T-helper 1 cell (primary cell): ENCODE results near the gene ABHD11.
A peak's percentile ranks its signal among the peaks of the same experiment; 100 is the strongest.
"Not testable (repeated sequence)": the region's sequence is repeated elsewhere in the genome, so short reads cannot be mapped to it uniquely, and the experiment has no call there.

Source experiments
- DNase-seq, 5 donors: peaks; one replicate each; pipeline ENCODE4 v3.0.0-alpha.2; 2012 to 2020

The ABHD11 gene

DNA sequence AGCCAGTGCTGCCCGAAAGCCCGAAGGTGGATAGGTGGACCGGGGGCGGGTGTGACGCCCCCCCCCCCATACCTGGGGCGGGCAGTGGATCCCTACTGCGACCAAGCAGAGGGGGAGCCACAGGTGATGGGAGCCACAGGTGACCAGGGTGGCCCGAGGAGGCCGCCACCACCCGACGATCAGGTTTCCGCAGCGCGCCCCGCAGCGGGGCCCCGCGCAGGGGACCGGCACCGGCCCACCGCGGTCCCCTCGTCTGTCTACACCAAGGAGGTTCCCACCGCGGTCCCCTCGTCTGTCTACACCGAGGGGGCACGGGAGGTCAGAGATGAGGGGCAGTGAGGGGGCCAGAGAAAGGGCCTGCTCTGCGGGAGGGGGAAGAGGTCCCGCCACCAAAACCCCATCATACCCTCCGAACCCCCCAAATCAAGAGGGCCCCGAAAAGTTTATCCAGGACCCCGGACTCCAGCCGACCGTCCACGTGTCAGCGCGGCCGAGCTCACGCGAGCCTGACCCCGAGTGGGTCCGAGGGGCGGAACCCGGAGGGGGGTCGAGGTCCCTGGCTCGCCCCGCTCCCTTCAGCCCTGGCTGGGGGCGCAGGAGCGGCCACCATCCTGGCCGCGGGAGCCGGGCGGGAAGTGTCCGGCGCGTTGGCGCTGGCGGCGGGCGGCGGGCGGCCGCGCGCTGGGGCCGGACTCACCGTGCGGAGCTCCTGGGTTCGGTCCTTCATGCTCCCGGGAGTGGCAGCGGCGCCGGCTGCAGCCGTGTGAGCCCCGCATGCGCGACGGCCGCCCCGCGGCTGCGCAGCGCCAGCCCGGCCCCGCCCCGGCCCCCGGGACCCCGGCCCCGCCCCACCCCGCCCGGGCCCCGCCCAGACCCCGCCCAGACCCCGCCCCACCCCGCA lies 19.4 kb downstream of the ABHD11 start, which contains the start of gene STX1A:
TSS of gene STX1A (minus strand) at position 765 of the 901 bp plus-strand sequence. CDS start at position 727, 38 bp downstream.
- DNase-seq = peak; percentile 51 to 76 (median 60)

DNA sequence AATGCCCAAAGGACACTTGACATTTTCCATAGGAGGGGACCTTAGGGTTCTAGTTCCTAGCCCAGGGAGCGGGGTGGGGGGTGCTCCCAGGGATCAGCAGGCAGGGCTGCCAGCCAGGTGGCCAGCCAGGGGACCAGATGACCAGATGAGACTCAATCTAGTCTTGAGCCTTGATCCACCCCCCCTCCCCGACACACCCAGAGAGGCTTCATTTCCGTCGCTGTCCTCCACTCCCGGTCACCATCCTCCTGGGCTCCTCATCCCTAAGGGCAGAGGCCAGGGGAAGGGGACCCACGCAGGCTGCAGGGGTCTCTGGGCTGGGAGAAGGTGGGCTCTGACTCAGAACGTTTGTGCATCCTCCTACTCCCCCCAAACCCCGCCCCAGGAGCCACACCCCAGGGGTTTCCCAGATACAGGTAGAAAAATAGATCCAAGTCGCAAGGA lies 20.1 kb downstream of the ABHD11 start:
- no peak for DNase-seq

DNA sequence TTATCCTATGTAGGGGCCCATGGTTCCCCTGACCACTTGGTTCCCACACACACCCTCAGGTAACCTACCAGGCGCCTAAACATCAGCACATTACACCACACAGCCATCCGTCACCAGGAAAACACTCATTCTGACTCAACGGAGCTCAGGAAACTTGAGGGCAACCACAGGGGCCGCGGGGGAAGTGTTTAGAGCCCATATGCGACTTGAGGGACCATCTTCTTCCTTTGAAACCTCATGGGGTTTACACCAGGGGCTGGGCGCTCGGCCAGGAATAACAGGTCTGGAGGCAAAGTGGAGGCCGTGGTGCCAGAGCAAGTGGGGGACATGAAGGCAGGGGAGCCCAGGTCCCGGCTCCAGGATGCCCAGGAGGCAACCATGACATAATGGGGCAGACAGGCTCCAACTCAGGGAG lies 20.6 kb downstream of the ABHD11 start:
- DNase-seq = peak in 4 of 5 donors; percentile 54 to 75 (median 56)

DNA sequence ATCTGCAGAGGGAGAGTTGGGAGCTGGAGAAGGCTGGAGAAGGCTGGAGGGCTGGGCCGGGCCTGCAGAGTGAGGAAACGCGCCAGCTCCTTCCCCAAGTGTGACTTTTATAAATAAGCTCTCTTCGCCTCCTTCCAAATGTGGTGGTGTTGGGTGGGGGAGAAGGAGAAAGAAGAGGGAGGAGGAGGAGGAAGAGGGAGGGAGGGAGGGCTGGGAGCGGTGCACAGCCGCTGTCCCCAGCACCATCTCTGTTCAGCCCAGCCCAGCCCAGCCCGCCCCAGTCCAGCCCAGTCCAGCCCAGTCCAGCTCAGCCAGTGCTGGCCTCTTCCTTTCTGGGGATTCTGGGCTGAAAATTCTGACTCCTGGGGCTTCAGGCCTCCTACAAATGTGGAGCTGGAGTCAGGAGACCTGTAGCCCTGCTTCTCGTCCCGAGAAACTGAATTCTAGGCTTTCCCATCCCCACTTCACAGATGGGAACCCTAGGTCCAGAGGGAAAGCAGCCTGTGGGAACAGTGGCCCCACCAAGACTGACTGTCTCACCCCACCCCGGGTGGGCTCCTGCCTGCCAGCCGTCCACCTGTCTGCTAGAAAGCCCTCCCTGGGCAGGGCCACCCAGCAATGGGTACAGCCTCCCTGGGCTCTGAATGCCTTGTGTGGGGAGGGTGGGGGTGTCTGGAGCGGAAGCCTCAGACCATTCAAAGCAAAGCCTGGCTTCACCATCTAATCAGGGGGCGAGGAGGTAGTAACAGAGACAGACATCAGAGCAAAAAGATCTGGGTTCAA lies 21.4 kb downstream of the ABHD11 start:
- no peak for DNase-seq

DNA sequence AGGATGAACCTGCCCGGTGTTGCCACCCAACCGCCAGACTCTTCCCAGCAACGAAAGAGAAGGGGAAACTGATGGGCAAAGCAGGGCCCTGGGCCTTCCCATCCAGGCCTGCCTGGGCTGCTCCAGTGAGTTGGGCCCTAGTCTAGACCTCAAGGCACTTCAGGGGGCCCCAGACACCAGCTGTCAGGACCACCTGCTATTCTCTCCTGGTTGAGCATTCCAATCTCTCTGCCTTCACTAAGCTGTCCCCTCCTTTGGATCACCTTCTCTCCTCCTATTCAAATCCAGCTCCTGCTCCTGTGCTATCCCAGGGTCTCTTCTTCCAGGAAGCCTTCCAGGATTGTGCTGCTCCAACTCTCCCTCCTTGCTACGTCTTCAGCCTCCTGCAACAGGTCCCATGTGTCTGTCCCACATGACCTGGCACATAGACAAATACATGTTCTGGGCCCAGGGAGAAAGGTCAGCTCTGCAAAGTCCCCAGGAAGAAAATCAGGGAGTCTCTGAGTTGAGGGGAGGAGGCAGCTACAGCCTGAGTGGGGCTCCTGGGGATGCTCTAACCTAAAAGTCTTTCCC lies 22.2 kb downstream of the ABHD11 start:
- no peak for DNase-seq

DNA sequence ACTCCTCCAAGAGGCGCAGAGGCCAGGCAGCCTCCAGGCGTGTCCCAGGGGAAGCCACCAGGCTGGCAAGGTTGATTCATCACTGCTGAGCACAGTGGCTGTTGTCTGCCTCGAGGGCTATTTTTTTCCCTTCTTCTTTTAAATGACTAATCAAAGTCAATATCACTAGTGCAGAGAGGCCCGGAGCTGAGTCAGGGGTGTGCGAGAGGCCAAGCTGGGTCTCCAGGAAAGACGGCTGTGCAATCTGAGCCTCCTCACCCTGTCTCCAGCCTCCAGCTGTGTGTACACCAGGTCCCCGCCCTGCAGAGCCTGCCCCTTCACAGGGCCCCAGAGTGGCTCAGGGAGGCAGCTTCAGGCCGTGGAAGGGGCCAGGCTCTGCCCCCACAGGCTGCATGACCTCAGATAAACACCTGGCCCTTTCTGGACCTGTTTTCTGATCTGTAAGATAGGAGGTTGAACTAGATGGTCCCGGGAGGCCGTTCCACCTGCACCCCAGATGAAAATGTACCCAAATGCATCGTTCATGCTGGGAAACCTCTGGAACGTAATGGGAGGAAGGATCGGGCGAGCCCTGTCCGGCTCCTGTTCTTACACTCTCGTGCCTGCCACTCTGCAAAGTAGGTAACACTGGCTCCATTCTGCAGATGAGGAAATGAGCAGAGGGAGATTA lies 22.8 kb downstream of the ABHD11 start:
- DNase-seq = peak in 1 of 5 donors; percentile 61

DNA sequence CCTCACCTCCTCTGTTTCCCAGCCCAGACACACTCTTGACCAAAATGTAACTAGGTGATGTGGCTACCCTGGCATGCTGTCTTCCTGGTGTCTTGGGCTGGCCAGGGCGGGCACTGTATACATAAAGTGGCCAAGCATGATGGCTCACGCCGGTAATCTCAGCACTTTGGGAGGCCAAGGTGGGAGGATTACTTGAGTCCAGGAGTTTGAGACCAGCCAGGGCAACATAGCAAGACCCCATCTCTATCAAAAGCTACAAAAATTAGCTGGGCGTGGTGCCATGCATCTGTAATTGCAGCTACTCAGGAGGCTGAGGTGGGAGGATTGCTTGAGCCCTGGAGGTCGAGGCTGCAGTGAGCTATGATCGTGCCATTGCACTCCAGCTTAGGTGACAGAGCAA lies 25.3 kb downstream of the ABHD11 start:
- DNase-seq = not testable (repeated sequence)

DNA sequence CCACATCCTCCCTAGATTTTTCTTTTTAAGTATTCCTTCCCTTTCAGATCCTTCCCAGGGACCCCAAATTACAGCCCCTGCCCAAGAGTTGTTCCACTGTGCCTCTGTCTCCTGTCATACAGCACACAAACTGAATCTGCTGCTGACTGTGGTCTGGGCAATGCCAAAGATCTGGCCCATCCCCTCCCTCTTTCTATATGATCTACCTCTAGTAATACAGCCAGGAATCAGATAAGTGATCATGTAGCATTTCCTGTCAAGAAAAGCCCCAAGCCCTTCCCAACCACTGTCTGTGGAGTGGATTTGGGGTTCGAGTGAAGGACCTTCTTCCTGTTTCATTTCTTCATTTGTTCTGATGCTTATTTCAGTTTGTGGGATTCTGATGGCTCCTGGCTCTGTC lies 25.8 kb downstream of the ABHD11 start:
- DNase-seq = no peak

DNA sequence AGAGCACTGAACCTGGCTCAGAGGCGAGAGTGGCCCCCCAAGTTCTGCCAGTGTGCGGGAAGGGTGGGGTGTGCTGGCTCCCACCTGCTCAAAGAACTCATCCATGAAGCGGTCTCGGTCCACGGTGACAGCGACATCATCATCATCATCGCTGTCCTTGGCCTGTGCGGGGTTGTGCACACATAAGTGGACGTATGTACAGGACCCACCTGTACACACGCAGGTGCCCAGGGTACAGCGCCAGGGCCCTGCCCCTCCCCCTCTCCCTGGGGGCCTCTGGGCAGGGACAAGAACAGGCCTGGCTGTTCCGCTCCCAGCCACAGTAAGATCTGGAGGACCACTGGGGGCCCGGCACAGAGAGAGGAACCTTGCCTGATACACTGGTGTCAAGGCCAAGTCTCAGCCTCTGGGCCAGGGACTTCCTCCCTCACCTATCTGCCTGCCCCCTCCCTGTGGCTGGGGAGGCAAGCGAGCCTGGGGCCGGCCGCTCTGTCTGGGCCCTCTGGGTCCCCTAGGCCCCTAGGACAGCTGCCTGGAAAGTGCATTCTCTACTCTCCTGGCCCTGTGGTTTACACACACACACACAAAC lies 29.5 kb downstream of the ABHD11 start:
- DNase-seq = no peak

DNA sequence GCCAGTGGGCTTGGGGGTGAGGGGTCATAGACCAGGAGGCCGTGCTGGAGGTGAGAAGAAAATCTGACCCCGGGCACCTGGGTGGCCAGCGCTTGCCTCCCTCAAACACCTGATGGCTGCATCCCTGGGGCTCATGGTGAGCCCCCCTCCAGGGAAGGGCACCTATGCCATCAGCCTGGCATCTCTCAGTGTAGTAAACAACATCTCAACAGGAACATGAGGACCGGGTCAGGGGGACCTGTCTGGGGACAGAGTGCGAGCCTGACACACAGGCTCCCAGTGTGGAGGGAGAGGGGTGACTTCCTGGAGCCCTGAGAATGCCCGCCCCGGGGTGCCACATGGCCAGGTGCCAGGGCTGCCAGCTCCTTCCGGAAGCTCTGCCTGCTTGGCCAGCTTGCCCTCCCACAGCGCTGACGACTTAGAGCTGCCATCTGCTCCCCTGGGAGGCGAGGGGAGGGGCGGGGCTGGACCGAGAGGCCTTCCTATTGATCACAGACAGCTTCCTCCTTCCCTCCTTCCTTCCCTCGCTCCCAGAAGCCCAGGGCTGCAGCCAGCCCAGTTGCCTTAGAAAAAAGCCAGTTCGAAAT lies 31.5 kb downstream of the ABHD11 start:
- peak in 1 of 5 donors; percentile 48 for DNase-seq

DNA sequence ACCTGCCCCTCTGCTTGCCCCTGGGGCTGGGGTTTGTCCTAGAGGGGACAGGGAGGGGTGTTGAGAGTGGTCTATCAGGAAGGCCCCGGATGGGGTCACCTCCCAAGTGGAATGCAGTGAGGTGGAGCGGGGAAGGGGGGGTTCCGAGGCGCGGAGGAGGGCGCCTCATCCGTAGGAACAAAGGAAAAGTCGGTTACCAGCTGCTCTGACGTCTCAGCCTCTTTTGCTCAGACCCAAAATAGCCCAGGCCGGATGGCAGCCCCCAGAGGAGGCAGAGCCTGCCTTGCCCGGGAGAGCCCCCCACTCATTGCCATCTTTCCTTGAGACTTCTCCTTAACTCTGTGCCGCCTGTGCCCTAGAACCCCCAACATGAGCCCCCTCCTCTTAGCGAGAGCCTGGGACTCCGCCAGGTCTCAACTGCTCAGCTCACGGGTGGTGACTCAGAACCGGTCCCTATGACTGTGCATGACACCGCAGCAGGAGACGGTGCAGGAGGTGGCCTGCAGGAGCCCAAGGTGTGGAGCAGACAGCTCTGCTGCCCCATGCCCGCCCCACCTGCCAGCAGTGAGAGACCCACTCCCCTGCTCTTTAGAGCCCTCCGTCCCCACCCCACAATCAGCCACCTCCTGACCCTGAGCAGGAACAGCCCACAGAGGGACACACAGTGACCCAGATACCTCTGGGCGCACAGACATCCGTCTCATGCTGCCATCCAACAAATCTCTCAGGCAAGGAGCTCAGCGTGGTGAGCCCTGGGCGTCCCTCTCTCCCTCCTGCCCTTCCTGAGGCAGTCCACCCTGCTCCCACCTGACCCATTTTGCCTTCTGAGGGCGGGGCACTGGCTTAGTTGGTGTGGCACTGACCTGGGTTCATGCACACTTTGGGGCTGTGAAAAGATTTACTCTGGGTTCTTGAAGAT lies 32.2 kb downstream of the ABHD11 start:
- DNase-seq = peak in 1 of 5 donors; percentile 27

DNA sequence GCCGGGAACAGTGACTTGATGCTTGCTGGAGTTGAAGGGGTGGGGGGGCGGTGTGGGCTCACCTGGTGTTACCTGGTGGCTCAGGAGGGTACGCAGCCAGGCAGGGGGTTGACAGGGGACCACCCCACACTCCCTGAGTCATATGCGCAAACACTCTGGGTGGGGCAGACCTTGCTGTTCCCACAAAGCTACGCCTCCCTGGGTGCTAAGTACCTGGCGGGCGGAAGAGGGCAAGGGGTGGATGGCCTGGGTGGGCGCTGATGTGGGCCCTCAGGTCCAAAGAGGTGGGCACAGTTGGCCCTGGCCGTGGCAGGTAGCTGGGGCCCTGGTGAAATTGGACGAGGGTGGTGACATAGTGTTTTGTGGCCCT lies 33.1 kb downstream of the ABHD11 start:
- DNase-seq = no peak

DNA sequence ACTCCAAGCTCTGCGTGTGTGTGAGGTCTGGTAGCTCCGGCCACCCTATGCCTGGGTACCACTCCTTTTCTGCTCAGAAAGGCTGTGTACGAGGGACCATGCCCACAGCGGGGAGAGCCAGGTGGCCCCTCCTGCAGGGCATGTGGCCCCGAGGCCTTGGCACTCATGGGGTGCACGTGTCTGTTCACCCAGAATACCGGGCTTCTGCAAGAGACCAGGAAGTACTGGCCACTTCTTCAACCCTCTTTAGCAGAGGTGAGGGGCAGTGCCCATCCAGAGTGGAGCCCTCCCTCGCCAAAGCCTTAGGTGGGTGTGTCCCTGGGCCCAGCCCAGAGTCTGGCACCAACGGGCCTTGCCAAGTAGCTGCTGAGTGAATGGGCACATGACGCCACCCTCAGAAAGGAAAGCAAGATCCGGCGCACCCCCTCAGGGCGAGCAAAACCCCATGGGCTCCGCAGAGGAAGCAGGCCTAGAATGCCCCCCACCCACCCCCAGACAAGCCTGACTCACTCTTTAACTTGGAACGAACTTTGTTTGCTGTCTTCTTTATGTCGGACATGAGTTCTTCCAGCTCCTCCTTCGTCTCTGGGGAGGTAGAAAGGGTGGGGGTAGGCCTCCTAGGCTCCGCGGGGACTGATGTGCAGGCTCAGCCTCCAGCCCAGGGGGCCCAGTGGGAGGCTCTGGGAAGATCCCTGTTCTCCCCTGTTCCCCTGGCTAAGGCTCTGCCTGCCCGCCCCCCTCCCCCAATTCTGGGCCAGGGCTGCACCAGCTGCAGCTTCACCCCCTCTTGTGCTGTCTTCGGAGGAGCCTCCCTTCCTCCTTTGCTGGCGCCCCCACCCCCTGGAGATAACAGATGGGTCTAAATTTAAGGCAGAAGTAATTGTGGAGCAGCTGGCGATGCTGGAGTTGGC lies 33.7 kb downstream of the ABHD11 start:
- no peak for DNase-seq

DNA sequence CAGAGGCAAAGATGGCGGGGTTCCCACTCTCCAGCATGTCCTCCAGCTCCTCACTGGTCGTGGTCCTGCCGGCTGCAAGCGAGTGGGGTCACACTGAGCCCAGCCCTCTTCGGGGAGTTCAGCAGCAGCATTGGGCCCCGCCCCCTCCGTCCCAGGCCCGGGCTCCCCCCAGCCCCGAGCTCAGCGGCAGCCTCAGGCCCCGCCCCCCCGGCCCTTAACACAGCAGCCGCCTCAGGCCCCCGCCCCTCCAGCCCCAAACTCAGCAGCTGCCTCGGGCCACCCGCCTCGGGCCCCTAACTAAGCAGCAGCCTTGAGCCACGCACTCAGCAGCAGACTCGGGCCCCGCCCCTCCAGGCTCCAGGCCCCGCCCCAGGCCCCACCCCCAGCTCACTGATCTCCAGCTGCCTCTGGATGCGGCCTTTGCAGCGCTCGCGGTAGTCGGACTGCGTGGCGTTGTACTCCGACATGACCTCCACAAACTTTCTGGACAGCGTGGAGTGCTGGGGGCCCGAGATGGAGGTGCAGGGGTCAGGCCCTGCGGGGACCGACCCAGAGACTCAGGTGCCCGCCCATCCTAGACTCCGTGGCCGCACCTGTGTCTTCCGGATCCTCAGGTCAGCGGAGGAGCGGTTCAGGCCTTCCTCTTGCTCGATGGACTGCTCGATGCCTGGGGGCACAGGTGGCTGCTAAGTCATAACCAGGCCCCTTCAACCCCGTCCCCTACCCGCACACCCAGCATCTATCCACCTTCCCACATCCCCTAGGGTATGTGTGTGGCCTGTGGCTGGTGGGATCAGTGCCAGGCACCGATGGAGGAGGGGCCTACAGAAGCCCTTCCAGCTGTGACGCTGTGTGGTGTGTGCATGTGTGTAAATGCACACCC lies 34.6 kb downstream of the ABHD11 start:
- DNase-seq = peak in 3 of 5 donors; percentile 29 to 33 (median 31)

DNA sequence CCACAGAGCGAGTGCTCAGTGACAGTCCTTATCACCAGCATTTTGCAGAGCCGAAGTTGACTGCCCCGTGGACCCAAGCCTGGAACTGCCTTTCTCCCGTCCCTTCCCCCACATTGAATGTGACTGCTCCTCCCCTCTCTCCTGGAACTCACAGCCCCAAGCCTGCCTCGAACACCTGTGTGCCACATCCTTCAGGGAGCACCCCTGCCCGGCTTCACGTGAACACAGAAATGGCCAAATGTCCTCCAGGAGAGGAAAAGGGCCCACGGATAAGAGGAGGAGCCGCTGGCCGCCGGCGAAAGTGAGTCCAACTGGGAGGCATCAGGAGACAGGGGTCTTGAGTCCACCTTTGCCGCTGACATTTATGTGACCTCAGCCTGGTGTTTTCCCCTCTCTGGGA lies 35.4 kb downstream of the ABHD11 start:
- no peak for DNase-seq

DNA sequence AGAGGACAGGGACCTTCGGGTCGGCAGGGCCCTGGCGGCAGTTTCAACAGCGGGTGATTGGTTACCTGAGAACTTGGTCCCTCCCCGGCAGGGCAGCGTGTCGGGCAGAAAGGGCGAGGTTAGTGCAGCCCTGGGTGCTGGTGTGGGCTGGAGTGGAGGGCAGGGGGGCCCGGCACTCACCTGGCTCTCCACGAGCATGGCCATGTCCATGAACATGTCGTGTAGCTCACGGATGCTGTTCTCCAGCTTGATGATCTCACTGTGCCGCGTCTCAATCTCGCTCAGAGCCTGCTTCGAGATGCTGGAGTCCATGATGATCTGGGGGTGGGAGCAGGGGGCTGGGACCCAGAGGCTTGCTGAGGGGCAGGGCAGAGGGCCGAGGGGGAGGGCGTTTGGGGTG lies 35.9 kb downstream of the ABHD11 start:
- DNase-seq = no peak

DNA sequence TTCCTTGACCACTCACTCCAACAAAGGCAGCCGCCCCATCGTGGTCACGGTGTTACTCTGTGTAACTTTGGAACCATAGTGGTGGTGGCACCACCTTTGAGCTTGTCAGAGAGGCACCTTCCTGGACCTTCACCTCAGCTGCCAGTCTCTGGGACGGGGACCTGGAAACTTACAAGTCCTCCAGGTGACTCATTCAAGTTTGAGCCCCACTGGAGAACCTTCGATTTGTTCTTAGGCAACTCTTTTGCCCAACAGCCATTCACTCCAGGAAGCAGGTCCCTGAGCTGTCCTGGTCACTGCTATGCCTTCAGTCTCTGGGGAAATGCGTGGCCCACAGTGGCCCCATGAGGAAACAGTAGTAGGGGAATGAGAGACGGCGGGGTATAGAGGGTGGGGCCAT lies 36.4 kb downstream of the ABHD11 start:
- no peak for DNase-seq

DNA sequence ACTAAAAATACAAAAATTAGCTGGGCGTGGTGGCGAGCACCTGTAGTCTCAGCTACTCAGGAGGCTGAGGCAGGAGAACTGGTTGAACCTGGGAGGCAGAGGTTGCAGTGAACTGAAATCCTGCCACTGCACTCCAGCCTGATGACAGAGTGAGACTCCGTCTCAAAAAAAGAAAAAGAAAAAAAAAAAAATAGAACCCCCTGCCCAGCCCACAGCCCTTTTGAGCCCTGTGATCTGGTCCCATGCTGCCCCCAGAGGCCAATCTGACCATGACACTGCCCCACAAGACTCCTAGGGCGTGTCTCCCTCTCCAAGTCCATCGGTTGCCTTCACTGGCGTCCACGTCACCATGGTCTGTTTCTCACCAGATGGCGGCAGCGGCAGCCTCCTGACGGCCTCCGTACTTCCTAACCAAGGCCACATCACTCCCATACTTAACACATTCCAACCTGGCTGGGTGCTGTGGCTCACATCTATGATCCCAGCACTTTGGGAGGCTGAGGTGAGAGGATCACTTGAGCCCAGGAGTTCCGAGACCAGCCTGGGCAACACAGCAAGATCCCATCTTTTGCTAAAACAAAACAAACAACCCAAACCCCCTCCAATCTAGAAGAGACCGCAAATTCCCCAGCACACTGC lies 37.1 kb downstream of the ABHD11 start:
- DNase-seq = peak in 1 of 5 donors; percentile 20
